Transverse colon (tissue), 4 donors: Measurements from ENCODE around the gene GRIP1. TPM values are rescaled to one million over a fixed set of nuclear protein-coding genes. Genes with fewer than 3 reads are reported as not detected.

ENCODE experiments used
- DNase-seq: peaks from one replicate; pipeline ENCODE4 v3.0.0-alpha.2; 2019
- H3K27ac ChIP-seq, 4 donors: fragments of 200-600 bp; sonication (generic); 2 replicates each; pipeline ENCODE4 v1.5.1; 2016 to 2018; ENCODE audit warnings: inconsistent platforms in 4 of 4
- H3K27me3 ChIP-seq: fragments of 200-600 bp; sonication (generic); 2 replicates; pipeline ENCODE4 v1.5.1; 2017; ENCODE audit warnings: inconsistent platforms
- H3K36me3 ChIP-seq, 4 donors: fragments of 200-600 bp; sonication (generic); 2 replicates each; pipeline ENCODE4 v1.5.1; 2017 to 2019; ENCODE audit warnings: inconsistent platforms in 4 of 4
- H3K4me1 ChIP-seq, 4 donors: fragments of 200-600 bp; sonication (generic); 2 replicates each; pipeline ENCODE4 v1.5.1; 2017 to 2020; ENCODE audit warnings: inconsistent platforms in 4 of 4
- H3K4me3 ChIP-seq, 4 donors: fragments of 200-600 bp; sonication (generic); 1 replicate in 1 of 4; 2 replicates in 3 of 4; pipeline versions ENCODE4 v1.5.1 to v1.6.1; 2017 to 2019; ENCODE audit warnings: inconsistent platforms in 4 of 4
- H3K9me3 ChIP-seq, 2 donors: fragments of 200-600 bp; sonication (generic); 2 replicates each; pipeline ENCODE4 v1.5.1; 2017 to 2019; ENCODE audit warnings: inconsistent platforms in 2 of 2
- CTCF ChIP-seq, 5 experiments: fragments of 200-600 bp in 3 of 5; fragments of 450-650 bp in 2 of 5; sonication (generic) in 3 of 5; IDR thresholded peaks; 1 replicate in 2 of 5; 2 replicates in 3 of 5; pipeline ENCODE4 v1.5.1; 2016 to 2017; ENCODE audit warnings: antibody characterized with exemption in 5 of 5, inconsistent platforms in 3 of 5, mild to moderate bottlenecking in 2 of 5, moderate library complexity in 1 of 5
- EP300 ChIP-seq: sonication (generic); formaldehyde crosslinking; IDR thresholded peaks from one replicate; pipeline ENCODE4 v1.6.1; 2017; ENCODE audit warnings: antibody characterized with exemption, low read depth
- POLR2A ChIP-seq: fragments of 450-650 bp; IDR thresholded peaks from one replicate; pipeline ENCODE4 v1.6.1; 2016; ENCODE audit warnings: antibody characterized with exemption, mild to moderate bottlenecking, moderate library complexity
- POLR2AphosphoS5 ChIP-seq, 3 donors: sonication (generic); formaldehyde crosslinking; IDR thresholded peaks; one replicate each; pipeline ENCODE4 v1.6.1; 2016; ENCODE audit warnings: antibody characterized with exemption in 3 of 3
- WGBS, 2 donors: methylation state at CpG; one replicate each; pipeline ENCODE4 v1.1.5; 2018; ENCODE audit warnings: low coverage in 1 of 2; 5-methylcytosine and 5-hydroxymethylcytosine counted together
- in situ Hi-C, 4 donors: fragments of 200-750 bp; cut with MboI; loops; one replicate each; pipeline versions ENCODE4 v1.15.0 to v1.15.1; 2017; ENCODE audit warnings: low sequenced_read_pairs in 3 of 4, low pct_ligation_motif_present in 1 of 4, low pct_unique_long_range_greater_than_20kb in 1 of 4
- intact Hi-C: fragments of 100-400 bp; cut with DNase I; formaldehyde crosslinking; loops from one replicate; pipeline ENCODE4 v1.15.1; 2023; ENCODE audit warnings: low total_unique reads
- total RNA-seq, 4 donors: library from RNA; depleted of rRNA; stranded (reverse); fragments of >200 nt; gene quantifications; one replicate each; pipeline ENCODE4 v1.1.0, GENCODE V29; 2016

Gene GRIP1
- total RNA-seq, 4 donors from 2014 or later = 4.4 to 9.0 (median 8.2) TPM

GRCh38 chr12:66537876-66538275 lies 141.0 kb downstream of the GRIP1 start:
- Histone ChIP-seq H3K27ac (no peak overlapping the region), H3K27me3 (no peaks in the 10 kb centered on the region), H3K4me1 (no peaks in the 10 kb centered on the region), H3K36me3 (no peaks in the 10 kb centered on the region), H3K9me3 (no peaks in the 10 kb centered on the region), H3K4me3 (no peak overlapping the region)
- no peak for DNase-seq
- whole genome bisulfite sequencing, 2 donors = 92 to 97% methylated on average over 3 of the region's 3 CpGs
- TF ChIP-seq CTCF (IDR thresholded peaks at IDR 0.05) (no peak), POLR2A (no peak), POLR2AphosphoS5 (IDR thresholded peaks at IDR 0.05) (no peak), EP300 (no peak)
- intact Hi-C loops = no loop called here
- in situ Hi-C loops = no loop called here

- Histone ChIP-seq H3K36me3 (no peaks in the 10 kb centered on the region), H3K27me3 (no peaks in the 10 kb centered on the region), H3K4me3 (no peak overlapping the region), H3K4me1 (no peaks in the 10 kb centered on the region), H3K9me3 (no peaks in the 10 kb centered on the region), H3K27ac (no peak overlapping the region)
- WGBS, 2 donors = 74 to 88% methylated on average over 2 of the region's 2 CpGs
- no peak for TF ChIP-seq CTCF (IDR thresholded peaks at IDR 0.05)
- TF ChIP-seq EP300 = no peak
- no peak for TF ChIP-seq POLR2A
- no peak for TF ChIP-seq POLR2AphosphoS5 (IDR thresholded peaks at IDR 0.05)
- in situ Hi-C loops = no loop called here
- intact Hi-C loops = no loop called here
- DNase-seq = no peak
These were observed 145.1 kb downstream of the GRIP1 start for GRCh38 chr12:66533767-66534166.

- Histone ChIP-seq H3K4me3 (no peak overlapping the region), H3K27ac (no peak overlapping the region), H3K36me3 (no peaks in the 10 kb centered on the region), H3K27me3 (no peaks in the 10 kb centered on the region), H3K9me3 (no peaks in the 10 kb centered on the region), H3K4me1 (no peaks in the 10 kb centered on the region)
- intact Hi-C loops = no loop called here
- no peak for DNase-seq
- in situ Hi-C loops = no loop called here
- WGBS, 2 donors = 68 to 84% methylated on average over 2 of the region's 2 CpGs
- TF ChIP-seq POLR2AphosphoS5 (IDR thresholded peaks at IDR 0.05) = no peak
- no peak for TF ChIP-seq EP300
- no peak for TF ChIP-seq POLR2A
- TF ChIP-seq CTCF (IDR thresholded peaks at IDR 0.05) = no peak
These were observed 147.1 kb downstream of the GRIP1 start for GRCh38 chr12:66531766-66532165.

GRCh38 chr12:66529934-66530333 lies 148.9 kb downstream of the GRIP1 start:
- H3K4me1 ChIP-seq = no peaks in the 10 kb centered on the region
- no peak overlapping the region for H3K4me3 ChIP-seq
- no peak for DNase-seq
- intact Hi-C loops (no loop called here), in situ Hi-C loops (no loop called here)
- no peaks in the 10 kb centered on the region for H3K27me3 ChIP-seq
- TF ChIP-seq POLR2AphosphoS5 (IDR thresholded peaks at IDR 0.05) (no peak), EP300 (no peak), CTCF (IDR thresholded peaks at IDR 0.05) (no peak), POLR2A (no peak)
- no peak overlapping the region for H3K27ac ChIP-seq
- H3K36me3 ChIP-seq = no peaks in the 10 kb centered on the region
- 32% methylated on average over 1 of the region's 1 CpG for WGBS, 2 donors
- no peaks in the 10 kb centered on the region for H3K9me3 ChIP-seq
